COLO829 (cell line): ENCODE results near the gene KCP.

Experiments used
- DNase-seq: peaks from one replicate; pipeline ENCODE4 v3.0.0; 2012; ENCODE audit warnings: low spot score

The KCP gene

DNA sequence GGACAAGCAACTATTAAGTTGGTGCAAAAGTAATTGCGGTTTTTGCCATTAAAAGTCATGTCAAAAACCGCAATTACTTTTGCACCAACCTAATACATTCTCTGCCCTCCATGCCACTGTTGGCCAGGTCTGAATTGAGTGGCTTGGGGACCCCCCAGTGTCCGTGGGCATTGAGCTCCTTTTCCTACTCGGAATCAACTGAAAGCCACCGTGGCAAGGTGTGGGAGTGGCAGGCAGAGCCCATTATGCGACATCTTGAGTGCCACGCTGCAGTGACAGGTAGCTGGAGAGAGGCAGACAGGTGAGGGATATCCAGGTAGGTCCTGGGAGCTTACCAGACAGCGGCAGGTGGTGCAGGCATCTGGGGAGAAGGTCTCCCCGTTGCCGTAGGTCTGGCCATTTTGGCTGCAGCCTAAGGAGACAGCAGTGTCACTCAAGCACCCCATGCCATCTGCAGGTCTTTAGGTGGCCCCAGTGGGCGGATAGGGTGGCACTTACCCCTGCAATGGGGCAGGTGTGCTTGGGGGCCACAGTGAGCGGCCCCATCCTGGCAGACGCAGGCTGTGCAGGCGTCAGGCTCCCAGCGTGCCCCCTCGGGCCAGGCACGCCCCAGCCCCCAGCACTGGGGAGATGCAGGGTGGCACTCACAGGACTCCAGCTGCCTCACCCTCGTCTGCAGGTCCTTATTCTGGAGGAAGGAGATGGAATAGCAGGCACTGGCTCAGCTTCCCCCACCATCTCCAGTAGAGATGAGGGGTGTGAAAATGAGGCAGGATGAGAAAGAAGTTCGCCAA lies 3.5 kb downstream of the KCP start:
- no peak for DNase-seq

- DNase-seq, result no peak
These were observed 4.3 kb downstream of the KCP start for GRCh38 chr7:128906001-128906765.

- peak; percentile 94 for DNase-seq
These were observed 5.9 kb downstream of the KCP start for GRCh38 chr7:128904381-128905197.

DNA sequence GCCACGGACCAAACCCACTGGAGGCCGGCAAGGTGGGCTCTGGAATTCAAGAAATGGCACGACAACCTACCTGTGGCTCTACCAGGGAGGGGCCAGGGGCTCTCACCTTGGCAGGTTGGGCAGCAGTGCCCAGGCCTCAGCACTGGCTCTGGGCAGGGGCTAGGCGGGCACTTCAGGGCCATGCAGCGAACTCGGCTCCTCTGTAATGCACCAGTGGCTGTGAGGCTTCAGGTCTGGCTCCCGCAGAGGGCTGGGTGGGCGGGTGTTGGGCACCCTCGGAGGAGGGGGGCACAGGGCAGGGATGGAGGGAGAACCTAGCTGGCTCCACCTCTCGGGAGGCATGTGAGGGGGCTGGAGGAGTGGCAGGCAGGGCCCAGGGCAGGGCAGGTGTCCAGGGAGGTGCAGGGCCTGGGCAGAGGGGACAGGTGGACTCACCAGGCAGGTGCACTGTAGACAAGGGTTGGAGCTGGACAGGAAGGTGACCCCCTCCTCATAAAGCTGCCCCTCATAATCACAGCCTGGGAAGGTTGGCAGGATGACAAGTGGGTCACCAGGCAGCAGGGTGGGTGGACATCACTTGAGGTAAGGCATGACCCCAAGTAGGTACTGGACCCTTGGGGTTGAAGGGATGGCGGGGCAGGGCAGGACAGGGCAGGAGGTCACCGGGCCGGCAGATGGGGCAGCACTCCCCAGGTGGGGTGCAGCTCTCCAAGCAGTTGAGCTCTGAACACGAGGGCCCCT lies 6.7 kb downstream of the KCP start:
- DNase-seq, result no peak

- DNase-seq, result peak; percentile 66
These were observed 7.5 kb downstream of the KCP start for GRCh38 chr7:128902761-128903585.

- DNase-seq, result no peak
These were observed 10.3 kb downstream of the KCP start for GRCh38 chr7:128900237-128900636.

- no peak for DNase-seq
These were observed 11.1 kb downstream of the KCP start for GRCh38 chr7:128899392-128899791.

- DNase-seq, result no peak
These were observed 15.2 kb downstream of the KCP start for GRCh38 chr7:128895320-128895719.

GRCh38 chr7:128894101-128894440 lies 16.4 kb downstream of the KCP start:
- no peak for DNase-seq

DNA sequence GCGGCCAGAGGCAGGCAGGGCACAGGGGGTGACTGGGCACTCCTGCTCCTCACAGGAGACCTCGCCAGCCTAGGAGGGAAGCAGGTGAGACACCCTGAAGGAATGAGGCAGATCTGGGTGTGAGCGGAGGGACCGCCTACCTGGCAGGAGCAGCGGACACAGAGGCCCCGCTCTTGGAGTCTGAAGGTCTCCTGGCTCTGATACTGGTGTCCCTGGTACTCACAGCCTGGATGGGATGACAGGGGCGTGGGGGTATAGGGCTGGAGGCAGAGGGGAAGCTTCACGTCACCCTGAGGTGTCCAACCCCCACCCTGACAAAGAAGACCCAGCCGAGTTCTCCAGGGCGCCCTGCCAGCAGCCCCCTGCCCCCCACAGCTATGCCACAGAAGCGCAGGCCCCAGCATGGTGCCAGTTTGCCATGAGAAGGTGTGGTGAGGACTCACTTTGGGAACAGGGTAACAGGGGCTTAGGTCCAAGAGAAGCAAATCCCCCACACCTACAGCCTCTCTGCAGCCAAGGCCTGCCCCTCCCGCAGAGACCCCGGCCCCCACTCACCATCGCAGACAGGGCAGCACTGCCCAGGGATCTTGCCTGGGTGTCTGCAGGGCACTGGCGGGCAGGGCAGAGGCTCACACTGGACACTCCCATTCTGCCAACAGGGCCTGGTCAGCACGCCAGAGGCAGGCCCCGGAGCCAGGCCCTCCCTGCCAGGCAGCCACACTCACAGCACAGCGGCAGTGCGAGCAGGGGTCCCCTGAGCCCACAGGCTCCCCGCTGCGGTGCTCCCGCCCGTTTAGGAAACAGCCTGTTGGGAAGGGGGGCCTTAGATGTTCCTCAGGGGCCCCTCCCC lies 17.0 kb downstream of the KCP start:
- no peak for DNase-seq

DNA sequence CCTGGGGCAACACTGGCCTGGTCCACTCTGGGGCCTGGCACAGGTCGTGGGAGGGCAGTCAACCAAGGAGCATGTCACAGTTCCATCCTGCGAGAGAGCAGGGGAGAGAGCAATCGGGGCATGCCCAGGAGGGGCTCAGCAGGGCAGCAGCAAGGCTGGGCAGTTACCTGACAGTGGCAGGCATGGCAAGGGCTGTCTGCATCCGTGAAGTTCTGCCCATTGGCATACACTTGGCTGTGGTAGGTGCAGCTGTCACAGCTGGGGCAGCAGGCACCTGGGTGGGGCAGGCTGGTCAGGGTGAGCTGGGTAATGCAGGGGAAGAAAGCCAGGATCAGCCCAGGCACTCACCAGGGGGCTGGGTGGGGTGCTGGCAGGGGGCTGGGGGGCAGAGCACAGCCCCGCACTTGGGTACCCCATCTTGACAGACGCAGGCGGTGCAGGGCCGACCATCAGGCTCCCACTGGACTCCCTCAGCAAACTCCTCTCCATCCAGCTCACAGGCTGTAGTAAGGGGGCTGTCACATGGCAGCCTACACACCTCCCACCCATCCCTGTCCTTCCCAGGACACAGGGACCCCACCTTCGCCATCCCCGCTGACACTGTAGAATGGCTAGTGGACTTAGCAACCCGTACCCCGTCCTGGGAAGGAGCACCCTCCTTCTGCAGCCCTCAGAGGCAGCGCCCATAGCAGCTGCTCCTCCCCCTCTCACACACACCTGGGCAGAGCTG lies 17.8 kb downstream of the KCP start:
- DNase-seq, result no peak

GRCh38 chr7:128891942-128892269 lies 18.6 kb downstream of the KCP start:
- no peak for DNase-seq

DNA sequence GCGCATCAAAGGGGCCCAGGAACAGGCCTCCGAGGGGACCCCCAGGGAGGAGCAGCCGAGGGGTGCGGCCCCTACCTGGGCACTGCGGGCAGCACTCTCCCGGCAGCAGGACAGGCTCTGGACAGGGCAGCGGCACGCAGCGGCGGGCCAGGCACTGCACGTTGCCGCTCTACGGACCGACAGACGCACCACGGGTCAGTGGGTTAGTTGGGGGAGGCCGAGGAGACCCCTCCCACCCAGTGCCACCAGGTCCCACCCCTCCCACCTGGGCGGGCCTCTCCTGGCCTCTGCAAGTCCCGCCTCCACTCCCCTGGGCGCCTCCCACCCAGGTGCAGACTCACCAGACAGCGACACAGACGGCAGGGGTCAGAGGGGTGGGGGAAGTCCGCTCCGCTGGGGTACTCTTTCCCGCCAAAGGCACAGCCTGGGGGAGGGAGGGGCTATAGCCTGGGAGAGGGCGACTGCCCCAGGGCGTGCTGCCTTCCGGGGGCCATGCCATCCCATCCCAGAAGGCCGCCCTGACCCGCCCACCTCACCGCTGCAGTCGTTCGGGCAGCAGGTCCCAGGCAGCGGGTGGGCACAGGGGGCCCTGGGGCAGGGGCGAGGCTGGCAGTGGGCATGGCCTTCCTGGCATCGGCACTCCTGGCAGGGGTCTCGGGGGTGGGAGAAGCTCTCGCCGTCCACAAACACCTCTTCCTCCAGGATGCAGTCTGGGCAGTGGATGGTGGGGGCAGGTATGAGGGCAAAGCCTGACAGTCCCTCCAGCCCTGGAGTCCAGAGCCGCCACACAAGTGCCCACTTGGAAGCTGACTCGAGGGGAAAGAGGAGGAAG lies 19.2 kb downstream of the KCP start:
- no peak for DNase-seq

GRCh38 chr7:128890306-128891109 lies 20.0 kb downstream of the KCP start:
- peak; percentile 60 for DNase-seq

GRCh38 chr7:128889121-128889520 lies 21.4 kb downstream of the KCP start:
- no peak for DNase-seq

DNA sequence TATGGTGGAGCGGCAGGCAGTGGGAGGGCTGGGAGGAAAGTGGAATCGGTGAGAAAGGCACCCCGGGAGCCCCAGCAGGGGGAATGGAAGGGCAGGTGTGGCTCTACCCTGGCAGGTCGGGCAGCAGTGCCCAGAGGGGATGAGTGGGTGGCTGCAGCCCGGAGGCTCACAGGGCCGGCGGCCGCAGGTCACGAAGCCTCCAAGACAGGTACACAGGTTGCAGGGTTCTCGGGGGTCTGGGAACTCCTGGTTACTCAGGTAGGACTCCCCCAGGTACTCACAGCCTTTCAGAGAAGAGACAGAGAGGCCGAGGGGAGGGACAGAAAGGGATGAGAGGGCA lies 21.8 kb downstream of the KCP start:
- no peak for DNase-seq

GRCh38 chr7:128888039-128888755 lies 22.3 kb downstream of the KCP start:
- no peak for DNase-seq
